GM23338 (cell line): ENCODE data around the gene CLNK. TPM values are rescaled to one million over a fixed set of nuclear protein-coding genes. Genes with fewer than 3 reads are reported as not detected.

Experiments
- ATAC-seq: fragments of 200-7000 bp; cut with Tn5 transposase; 3 replicates; pipeline ENCODE4 v1.9.1; 2020
- DNase-seq: peaks from one replicate; pipeline ENCODE4 v3.0.0-alpha.2; 2015; ENCODE audit warnings: low spot score
- H2AFZ ChIP-seq: fragments of 200-600 bp; sonication (generic); 2 replicates; pipeline ENCODE4 v1.8.0; 2016; ENCODE audit warnings: antibody characterized with exemption, mild to moderate bottlenecking, moderate library complexity
- H3F3A ChIP-seq: fragments of 200-600 bp; sonication (generic); replicated peaks from 2 replicates; pipeline ENCODE4 v1.8.0; 2017; ENCODE audit warnings: antibody characterized with exemption, mixed run types, low read depth
- H3K27ac ChIP-seq: fragments of 200-600 bp; sonication (generic); 2 replicates; pipeline ENCODE4 v1.6.1; 2016; ENCODE audit warnings: low read depth
- H3K27me3 ChIP-seq: fragments of 200-600 bp; sonication (generic); 2 replicates; pipeline ENCODE4 v1.8.0; 2016; ENCODE audit warnings: mild to moderate bottlenecking, mixed run types, moderate library complexity; ENCODE audit not compliant: insufficient read depth
- H3K36me3 ChIP-seq: fragments of 200-600 bp; sonication (generic); 2 replicates; pipeline ENCODE4 v1.8.0; 2016; ENCODE audit warnings: mild to moderate bottlenecking; ENCODE audit not compliant: insufficient read depth
- H3K4me1 ChIP-seq: fragments of 200-600 bp; sonication (generic); 2 replicates; pipeline ENCODE4 v1.8.0; 2016; ENCODE audit warnings: mild to moderate bottlenecking, moderate library complexity; ENCODE audit not compliant: insufficient read depth
- H3K4me2 ChIP-seq: fragments of 200-600 bp; sonication (generic); 2 replicates; pipeline ENCODE4 v1.7.1; 2017; ENCODE audit warnings: mixed run types
- H3K4me3 ChIP-seq: fragments of 200-600 bp; sonication (generic); 2 replicates; pipeline ENCODE4 v1.6.1; 2016; ENCODE audit warnings: mixed run types
- H3K79me2 ChIP-seq: fragments of 200-600 bp; sonication (generic); replicated peaks from 2 replicates; pipeline ENCODE4 v1.8.0; 2017; ENCODE audit warnings: mild to moderate bottlenecking; ENCODE audit not compliant: insufficient read depth
- H3K9me2 ChIP-seq: fragments of 200-600 bp; sonication (generic); 2 replicates; pipeline ENCODE4 v1.8.0; 2017; ENCODE audit not compliant: insufficient read depth
- H4K20me1 ChIP-seq: fragments of 200-600 bp; sonication (generic); replicated peaks from 2 replicates; pipeline ENCODE4 v1.8.0; 2017; ENCODE audit warnings: mild to moderate bottlenecking; ENCODE audit not compliant: insufficient read depth
- H3K27ac Mint-ChIP-seq: 2 replicates; pipeline ENCODE4 v1.8.0; 2020; ENCODE audit warnings: inconsistent platforms, mild to moderate bottlenecking, moderate library complexity, mixed read lengths
- H3K27me3 Mint-ChIP-seq: 3 replicates; pipeline ENCODE4 v1.8.0; 2022; ENCODE audit warnings: low read depth, mild to moderate bottlenecking, moderate library complexity, mixed read lengths, inconsistent platforms; ENCODE audit not compliant: insufficient read depth, poor library complexity
- H3K36me3 Mint-ChIP-seq: 3 replicates; pipeline ENCODE4 v1.8.0; 2021; ENCODE audit warnings: low read depth, mild to moderate bottlenecking, inconsistent platforms, moderate library complexity, mixed read lengths
- H3K4me1 Mint-ChIP-seq: 3 replicates; pipeline ENCODE4 v1.8.0; 2020; ENCODE audit warnings: mild to moderate bottlenecking, inconsistent platforms, mixed read lengths
- H3K4me3 Mint-ChIP-seq: 3 replicates; pipeline ENCODE4 v1.8.0; 2021; ENCODE audit warnings: moderate library complexity, mild to moderate bottlenecking, inconsistent platforms, mixed read lengths
- H3K9me3 Mint-ChIP-seq: 3 replicates; pipeline ENCODE4 v1.8.0; 2020; ENCODE audit warnings: moderate library complexity, mild to moderate bottlenecking, inconsistent platforms, mixed read lengths
- CREB1 ChIP-seq: fragments of 250-450 bp; sonication (Bioruptor Pico); IDR thresholded peaks from 2 replicates; pipeline ENCODE4 v1.5.0; 2020; ENCODE audit warnings: low read depth, mild to moderate bottlenecking, moderate library complexity
- EZH2 ChIP-seq: fragments of 200-600 bp; sonication (generic); IDR thresholded peaks from one replicate; pipeline ENCODE4 v1.8.0; 2017; ENCODE audit warnings: antibody characterized with exemption, mild to moderate bottlenecking, low read depth; ENCODE audit not compliant: unreplicated experiment
- JUNB ChIP-seq: IDR thresholded peaks from one replicate; pipeline ENCODE4 v1.6.1; 2016; ENCODE audit warnings: antibody characterized with exemption; ENCODE audit not compliant: unreplicated experiment
- NANOG ChIP-seq: IDR thresholded peaks from 2 replicates; pipeline ENCODE4 v1.6.1; 2016; ENCODE audit warnings: antibody characterized with exemption, borderline replicate concordance
- POLR2AphosphoS5 ChIP-seq: IDR thresholded peaks from 2 replicates; pipeline ENCODE4 v1.6.1; 2016; ENCODE audit warnings: antibody characterized with exemption, low read depth
- STAT1 ChIP-seq: IDR thresholded peaks from one replicate; pipeline ENCODE4 v1.6.1; 2016; ENCODE audit warnings: antibody characterized with exemption; ENCODE audit not compliant: unreplicated experiment
- ZNF114 ChIP-seq: fragments of 250-450 bp; sonication (Bioruptor Pico); IDR thresholded peaks from 2 replicates; pipeline ENCODE4 v1.5.0; 2020; ENCODE audit warnings: mild to moderate bottlenecking, moderate library complexity
- ZNF331 ChIP-seq: fragments of 250-450 bp; sonication (Bioruptor Pico); IDR thresholded peaks from 2 replicates; pipeline ENCODE4 v1.5.0; 2020; ENCODE audit warnings: low read depth, mild to moderate bottlenecking, moderate library complexity
- polyA plus RNA-seq: library from polyadenylated mRNA; unstranded; fragments of >200 nt; fragmentation: Nextera tagmentation; extraction: Ambion mirVana; gene quantifications from 2 replicates; pipeline ENCODE4 v1.2.1, GENCODE V29; 2016
- total RNA-seq: library from RNA; depleted of rRNA; stranded (reverse); fragments of >200 nt; shearing (Covaris generic); gene quantifications from 2 replicates; pipeline ENCODE4 v1.2.3, GENCODE V29; 2014
- TF ChIP-seq, protein P1 (sequence below): fragments of 250-450 bp; sonication (Bioruptor Pico); IDR thresholded peaks from 2 replicates; pipeline ENCODE4 v1.5.0; 2020; ENCODE audit warnings: mild to moderate bottlenecking, moderate library complexity
- TF ChIP-seq, protein P2 (sequence below): IDR thresholded peaks from 2 replicates; pipeline ENCODE4 v1.6.1; 2016; ENCODE audit warnings: antibody characterized with exemption

Gene CLNK
- total and polyA plus RNA-seq, 2 experiments from 2014 or later: not detected

DNA sequence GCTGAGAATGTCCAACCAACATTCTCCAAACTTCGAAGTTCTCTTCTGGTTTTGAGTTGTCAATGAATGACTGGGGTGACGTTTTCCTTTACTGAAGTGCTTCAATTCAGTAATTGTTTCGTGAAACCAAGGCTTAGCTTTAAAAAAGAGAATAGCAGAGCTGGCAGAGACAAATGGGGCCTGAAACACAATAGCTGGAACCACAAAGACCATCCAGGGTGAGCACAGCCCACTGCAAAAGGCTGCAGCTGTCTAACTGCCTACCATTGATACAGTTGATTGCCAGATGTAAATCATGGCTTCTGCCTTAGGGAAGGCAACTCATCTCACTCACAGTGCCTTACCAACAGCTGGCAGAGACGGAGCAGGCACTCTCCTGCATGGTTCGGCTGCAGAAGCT is 148.7 kb downstream of the CLNK start (continued):
- TF ChIP-seq, protein P1, sequence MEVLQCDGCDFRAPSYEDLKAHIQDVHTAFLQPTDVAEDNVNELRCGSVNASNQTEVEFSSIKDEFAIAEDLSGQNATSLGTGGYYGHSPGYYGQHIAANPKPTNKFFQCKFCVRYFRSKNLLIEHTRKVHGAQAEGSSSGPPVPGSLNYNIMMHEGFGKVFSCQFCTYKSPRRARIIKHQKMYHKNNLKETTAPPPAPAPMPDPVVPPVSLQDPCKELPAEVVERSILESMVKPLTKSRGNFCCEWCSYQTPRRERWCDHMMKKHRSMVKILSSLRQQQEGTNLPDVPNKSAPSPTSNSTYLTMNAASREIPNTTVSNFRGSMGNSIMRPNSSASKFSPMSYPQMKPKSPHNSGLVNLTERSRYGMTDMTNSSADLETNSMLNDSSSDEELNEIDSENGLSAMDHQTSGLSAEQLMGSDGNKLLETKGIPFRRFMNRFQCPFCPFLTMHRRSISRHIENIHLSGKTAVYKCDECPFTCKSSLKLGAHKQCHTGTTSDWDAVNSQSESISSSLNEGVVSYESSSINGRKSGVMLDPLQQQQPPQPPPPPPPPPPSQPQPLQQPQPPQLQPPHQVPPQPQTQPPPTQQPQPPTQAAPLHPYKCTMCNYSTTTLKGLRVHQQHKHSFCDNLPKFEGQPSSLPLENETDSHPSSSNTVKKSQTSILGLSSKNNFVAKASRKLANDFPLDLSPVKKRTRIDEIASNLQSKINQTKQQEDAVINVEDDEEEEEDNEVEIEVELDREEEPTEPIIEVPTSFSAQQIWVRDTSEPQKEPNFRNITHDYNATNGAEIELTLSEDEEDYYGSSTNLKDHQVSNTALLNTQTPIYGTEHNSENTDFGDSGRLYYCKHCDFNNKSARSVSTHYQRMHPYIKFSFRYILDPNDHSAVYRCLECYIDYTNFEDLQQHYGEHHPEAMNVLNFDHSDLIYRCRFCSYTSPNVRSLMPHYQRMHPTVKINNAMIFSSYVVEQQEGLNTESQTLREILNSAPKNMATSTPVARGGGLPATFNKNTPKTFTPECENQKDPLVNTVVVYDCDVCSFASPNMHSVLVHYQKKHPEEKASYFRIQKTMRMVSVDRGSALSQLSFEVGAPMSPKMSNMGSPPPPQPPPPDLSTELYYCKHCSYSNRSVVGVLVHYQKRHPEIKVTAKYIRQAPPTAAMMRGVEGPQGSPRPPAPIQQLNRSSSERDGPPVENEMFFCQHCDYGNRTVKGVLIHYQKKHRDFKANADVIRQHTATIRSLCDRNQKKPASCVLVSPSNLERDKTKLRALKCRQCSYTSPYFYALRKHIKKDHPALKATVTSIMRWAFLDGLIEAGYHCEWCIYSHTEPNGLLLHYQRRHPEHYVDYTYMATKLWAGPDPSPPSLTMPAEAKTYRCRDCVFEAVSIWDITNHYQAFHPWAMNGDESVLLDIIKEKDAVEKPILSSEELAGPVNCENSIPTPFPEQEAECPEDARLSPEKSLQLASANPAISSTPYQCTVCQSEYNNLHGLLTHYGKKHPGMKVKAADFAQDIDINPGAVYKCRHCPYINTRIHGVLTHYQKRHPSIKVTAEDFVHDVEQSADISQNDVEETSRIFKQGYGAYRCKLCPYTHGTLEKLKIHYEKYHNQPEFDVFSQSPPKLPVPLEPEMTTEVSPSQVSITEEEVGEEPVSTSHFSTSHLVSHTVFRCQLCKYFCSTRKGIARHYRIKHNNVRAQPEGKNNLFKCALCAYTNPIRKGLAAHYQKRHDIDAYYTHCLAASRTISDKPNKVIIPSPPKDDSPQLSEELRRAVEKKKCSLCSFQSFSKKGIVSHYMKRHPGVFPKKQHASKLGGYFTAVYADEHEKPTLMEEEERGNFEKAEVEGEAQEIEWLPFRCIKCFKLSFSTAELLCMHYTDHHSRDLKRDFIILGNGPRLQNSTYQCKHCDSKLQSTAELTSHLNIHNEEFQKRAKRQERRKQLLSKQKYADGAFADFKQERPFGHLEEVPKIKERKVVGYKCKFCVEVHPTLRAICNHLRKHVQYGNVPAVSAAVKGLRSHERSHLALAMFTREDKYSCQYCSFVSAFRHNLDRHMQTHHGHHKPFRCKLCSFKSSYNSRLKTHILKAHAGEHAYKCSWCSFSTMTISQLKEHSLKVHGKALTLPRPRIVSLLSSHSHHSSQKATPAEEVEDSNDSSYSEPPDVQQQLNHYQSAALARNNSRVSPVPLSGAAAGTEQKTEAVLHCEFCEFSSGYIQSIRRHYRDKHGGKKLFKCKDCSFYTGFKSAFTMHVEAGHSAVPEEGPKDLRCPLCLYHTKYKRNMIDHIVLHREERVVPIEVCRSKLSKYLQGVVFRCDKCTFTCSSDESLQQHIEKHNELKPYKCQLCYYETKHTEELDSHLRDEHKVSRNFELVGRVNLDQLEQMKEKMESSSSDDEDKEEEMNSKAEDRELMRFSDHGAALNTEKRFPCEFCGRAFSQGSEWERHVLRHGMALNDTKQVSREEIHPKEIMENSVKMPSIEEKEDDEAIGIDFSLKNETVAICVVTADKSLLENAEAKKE (CRISPR knock-in tag): no peak
- TF ChIP-seq CREB1 (CRISPR knock-in tag) (no peak), JUNB (no peak), POLR2AphosphoS5 (no peak)

DNA sequence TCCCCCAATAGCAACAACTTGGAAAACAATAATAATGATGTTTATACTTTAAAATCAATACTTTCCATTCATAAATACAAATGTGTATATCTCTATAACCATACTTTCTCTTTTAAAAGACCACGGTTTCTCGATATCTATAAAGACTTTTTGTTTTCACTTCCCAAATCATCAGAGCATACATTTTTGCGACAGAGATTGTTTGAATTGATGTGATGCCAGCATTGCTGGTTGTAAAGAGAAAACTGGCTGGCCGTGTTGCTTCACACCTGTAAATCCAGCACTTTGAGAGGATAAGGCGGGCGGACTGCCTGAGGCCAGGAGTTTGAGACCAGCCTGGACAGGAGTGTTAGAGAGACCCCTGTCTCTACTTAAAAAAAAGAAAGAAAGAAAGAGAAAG is 149.7 kb downstream of the CLNK start:
- H3K9me3 Mint-ChIP-seq: no peaks in the 10 kb centered on the region; the same call in 2 of the 3 replicates
- Histone ChIP-seq H3K27ac (no peak overlapping the region), H3K9me2 (peaks cover 3% of the 10 kb centered on the region; the same call in 1 of the 2 replicates), H3K4me1 (peaks cover 5% of the 10 kb centered on the region), H2AFZ (no peak overlapping the region), H3K36me3 (no peaks in the 10 kb centered on the region), H3F3A (no peaks in the 10 kb centered on the region), H4K20me1 (no peaks in the 10 kb centered on the region), H3K4me3 (no peak overlapping the region), H3K27me3 (no peaks in the 10 kb centered on the region), H3K79me2 (no peaks in the 10 kb centered on the region), H3K4me2 (no peak overlapping the region)
- H3K4me3 Mint-ChIP-seq: no peak overlapping the region
- DNase-seq (no peak), ATAC-seq (no peak)
- H3K27ac Mint-ChIP-seq: no peak overlapping the region
- peaks cover 2% of the 10 kb centered on the region for H3K27me3 Mint-ChIP-seq
- peaks cover 10% of the 10 kb centered on the region; the same call in 2 of the 3 replicates for H3K4me1 Mint-ChIP-seq
- H3K36me3 Mint-ChIP-seq: no peaks in the 10 kb centered on the region
- TF ChIP-seq STAT1: no peak
- TF ChIP-seq EZH2: no peak
- TF ChIP-seq, protein P2, sequence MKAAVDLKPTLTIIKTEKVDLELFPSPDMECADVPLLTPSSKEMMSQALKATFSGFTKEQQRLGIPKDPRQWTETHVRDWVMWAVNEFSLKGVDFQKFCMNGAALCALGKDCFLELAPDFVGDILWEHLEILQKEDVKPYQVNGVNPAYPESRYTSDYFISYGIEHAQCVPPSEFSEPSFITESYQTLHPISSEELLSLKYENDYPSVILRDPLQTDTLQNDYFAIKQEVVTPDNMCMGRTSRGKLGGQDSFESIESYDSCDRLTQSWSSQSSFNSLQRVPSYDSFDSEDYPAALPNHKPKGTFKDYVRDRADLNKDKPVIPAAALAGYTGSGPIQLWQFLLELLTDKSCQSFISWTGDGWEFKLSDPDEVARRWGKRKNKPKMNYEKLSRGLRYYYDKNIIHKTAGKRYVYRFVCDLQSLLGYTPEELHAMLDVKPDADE: no peak
- TF ChIP-seq ZNF114: no peak
- TF ChIP-seq NANOG: no peak
- no peak for TF ChIP-seq JUNB
- no peak for TF ChIP-seq CREB1 (CRISPR knock-in tag)
- no peak for TF ChIP-seq ZNF331 (CRISPR knock-in tag)
